Smooth muscle cell (in vitro differentiated cells): ENCODE results near the gene LIN7A. TPM values are rescaled to one million over a fixed set of nuclear protein-coding genes. Genes with fewer than 3 reads are reported as not detected.

ENCODE experiments used
- DNase-seq: peaks from one replicate; lab custom pipeline; 2025; ENCODE audit not compliant: unreplicated experiment; lab: John Stamatoyannopoulos, UW
- H2AFZ ChIP-seq: fragments of 200-600 bp; sonication (generic); 2 replicates; pipeline ENCODE4 v1.6.0; 2016; ENCODE audit warnings: antibody characterized with exemption, low read depth, mild to moderate bottlenecking
- H3F3A ChIP-seq: fragments of 200-600 bp; sonication (generic); 2 replicates; pipeline ENCODE4 v1.6.0; 2017; ENCODE audit warnings: antibody characterized with exemption, low read depth
- H3K27ac ChIP-seq: fragments of 200-600 bp; sonication (generic); 2 replicates; pipeline ENCODE4 v1.5.1; 2016; ENCODE audit warnings: low read depth, mild to moderate bottlenecking
- H3K27me3 ChIP-seq: fragments of 200-600 bp; sonication (generic); 2 replicates; pipeline ENCODE4 v1.6.1; 2016; ENCODE audit warnings: low read depth, mild to moderate bottlenecking
- H3K36me3 ChIP-seq: fragments of 200-600 bp; sonication (generic); 2 replicates; pipeline ENCODE4 v1.5.1; 2016; ENCODE audit warnings: low read depth
- H3K4me1 ChIP-seq: fragments of 200-600 bp; sonication (generic); 2 replicates; pipeline ENCODE4 v1.5.1; 2016; ENCODE audit warnings: low read depth
- H3K4me2 ChIP-seq: fragments of 200-600 bp; sonication (generic); 2 replicates; pipeline ENCODE4 v1.6.0; 2016; ENCODE audit warnings: mild to moderate bottlenecking
- H3K4me3 ChIP-seq: fragments of 200-600 bp; sonication (generic); 2 replicates; pipeline ENCODE4 v1.5.1; 2016; ENCODE audit warnings: mild to moderate bottlenecking
- H3K79me2 ChIP-seq: fragments of 200-600 bp; sonication (generic); 2 replicates; pipeline ENCODE4 v1.6.0; 2016; ENCODE audit warnings: low read depth, mild to moderate bottlenecking
- H3K9ac ChIP-seq: fragments of 200-600 bp; sonication (generic); 2 replicates; pipeline ENCODE4 v1.6.0; 2016; ENCODE audit warnings: low read depth
- H3K9me3 ChIP-seq: fragments of 200-600 bp; sonication (generic); replicated peaks from 2 replicates; pipeline ENCODE4 v1.5.1; 2016; ENCODE audit warnings: low read depth
- H4K20me1 ChIP-seq: fragments of 200-600 bp; sonication (generic); 2 replicates; pipeline ENCODE4 v1.6.0; 2016; ENCODE audit warnings: low read depth
- WGBS: methylation state at CpG from one replicate; pipeline ENCODE4 v1.1.7; 2016; ENCODE audit warnings: low lambda C conversion rate; 5-methylcytosine and 5-hydroxymethylcytosine counted together
- polyA plus RNA-seq: library from polyadenylated mRNA; unstranded; fragments of >200 nt; fragmentation: Nextera tagmentation; extraction: Ambion mirVana; gene quantifications from 2 replicates; pipeline ENCODE4 v1.2.1, GENCODE V29; 2016
- total RNA-seq: library from RNA; depleted of rRNA; stranded (reverse); fragments of >200 nt; gene quantifications from 2 replicates; pipeline ENCODE4 v1.2.3, GENCODE V29; 2014
- TF ChIP-seq, protein P1 (sequence below): fragments of 200-600 bp; sonication (generic); IDR thresholded peaks from 2 replicates; pipeline ENCODE4 v1.5.1; 2017; ENCODE audit warnings: borderline replicate concordance, mild to moderate bottlenecking, antibody characterized with exemption; ENCODE audit not compliant: insufficient read depth, poor library complexity, severe bottlenecking

Gene LIN7A
- total and polyA plus RNA-seq, 2 experiments from 2014 or later, result 2.0 to 3.2 TPM

DNA sequence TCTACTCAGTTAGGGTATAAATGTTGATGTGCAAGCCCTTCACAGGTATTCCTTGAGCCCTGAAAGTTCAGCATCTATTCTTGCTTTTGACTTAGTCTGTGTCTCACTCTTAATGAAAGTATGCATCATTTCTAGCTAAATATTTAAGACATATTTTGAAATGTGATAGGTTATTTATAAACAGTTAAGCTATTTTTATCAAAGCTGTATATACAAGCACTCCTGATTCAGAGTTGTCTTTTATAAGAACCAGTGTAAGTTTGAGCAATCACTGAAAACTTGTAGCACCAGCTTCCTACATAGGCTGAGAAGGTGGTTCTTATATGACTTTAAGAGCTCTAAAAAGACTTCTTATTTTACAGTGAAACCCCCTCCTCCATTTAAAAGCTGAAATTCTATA lies 122.4 kb downstream of the LIN7A start:
- H3K9ac ChIP-seq, result no peak overlapping the region
- no peaks in the 10 kb centered on the region for H3K9me3 ChIP-seq
- no peaks in the 10 kb centered on the region for H3K79me2 ChIP-seq
- H3F3A ChIP-seq, result no peaks in the 10 kb centered on the region
- H3K27me3 ChIP-seq, result no peaks in the 10 kb centered on the region
- no peak overlapping the region for H3K4me3 ChIP-seq
- DNase-seq, result no peak
- TF ChIP-seq, protein P1, sequence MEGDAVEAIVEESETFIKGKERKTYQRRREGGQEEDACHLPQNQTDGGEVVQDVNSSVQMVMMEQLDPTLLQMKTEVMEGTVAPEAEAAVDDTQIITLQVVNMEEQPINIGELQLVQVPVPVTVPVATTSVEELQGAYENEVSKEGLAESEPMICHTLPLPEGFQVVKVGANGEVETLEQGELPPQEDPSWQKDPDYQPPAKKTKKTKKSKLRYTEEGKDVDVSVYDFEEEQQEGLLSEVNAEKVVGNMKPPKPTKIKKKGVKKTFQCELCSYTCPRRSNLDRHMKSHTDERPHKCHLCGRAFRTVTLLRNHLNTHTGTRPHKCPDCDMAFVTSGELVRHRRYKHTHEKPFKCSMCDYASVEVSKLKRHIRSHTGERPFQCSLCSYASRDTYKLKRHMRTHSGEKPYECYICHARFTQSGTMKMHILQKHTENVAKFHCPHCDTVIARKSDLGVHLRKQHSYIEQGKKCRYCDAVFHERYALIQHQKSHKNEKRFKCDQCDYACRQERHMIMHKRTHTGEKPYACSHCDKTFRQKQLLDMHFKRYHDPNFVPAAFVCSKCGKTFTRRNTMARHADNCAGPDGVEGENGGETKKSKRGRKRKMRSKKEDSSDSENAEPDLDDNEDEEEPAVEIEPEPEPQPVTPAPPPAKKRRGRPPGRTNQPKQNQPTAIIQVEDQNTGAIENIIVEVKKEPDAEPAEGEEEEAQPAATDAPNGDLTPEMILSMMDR, result no peak
- H4K20me1 ChIP-seq, result no peaks in the 10 kb centered on the region
- no peak overlapping the region for H2AFZ ChIP-seq
- H3K4me1 ChIP-seq, result peaks cover 3% of the 10 kb centered on the region
- no peak overlapping the region for H3K27ac ChIP-seq
- no peak overlapping the region for H3K4me2 ChIP-seq
- no peaks in the 10 kb centered on the region for H3K36me3 ChIP-seq

DNA sequence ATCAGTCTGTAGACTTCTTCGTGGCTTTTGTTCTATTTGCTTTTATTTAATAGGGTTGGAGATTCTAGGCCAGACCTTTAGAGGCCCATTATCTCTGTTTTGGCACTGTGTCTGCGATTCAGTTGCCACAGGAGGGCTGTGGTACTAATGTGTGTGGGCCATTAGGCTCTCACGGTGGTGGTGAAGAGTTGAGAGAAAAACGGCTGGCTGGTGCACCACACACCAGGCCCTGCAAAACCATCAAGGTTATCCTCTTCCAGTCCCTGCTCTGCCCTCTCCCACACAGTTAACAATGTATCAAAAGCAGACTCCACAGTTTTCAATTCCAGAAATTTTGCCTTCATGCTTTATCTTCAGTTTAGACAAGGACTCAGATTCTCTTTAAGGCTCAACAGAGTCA lies 123.3 kb downstream of the LIN7A start:
- H2AFZ ChIP-seq, result no peak overlapping the region
- H3K4me3 ChIP-seq, result no peak overlapping the region
- TF ChIP-seq, protein P1, result no peak
- no peaks in the 10 kb centered on the region for H3K9me3 ChIP-seq
- H3K27me3 ChIP-seq, result no peaks in the 10 kb centered on the region
- H3K9ac ChIP-seq, result no peak overlapping the region
- H3K4me1 ChIP-seq, result no peaks in the 10 kb centered on the region
- no peaks in the 10 kb centered on the region for H3K79me2 ChIP-seq
- WGBS, result 64% methylated on average over 4 of the region's 4 CpGs
- H3K4me2 ChIP-seq, result no peak overlapping the region
- DNase-seq, result no peak
- H3F3A ChIP-seq, result no peaks in the 10 kb centered on the region
- no peak overlapping the region for H3K27ac ChIP-seq
- no peaks in the 10 kb centered on the region for H3K36me3 ChIP-seq
- H4K20me1 ChIP-seq, result no peaks in the 10 kb centered on the region

DNA sequence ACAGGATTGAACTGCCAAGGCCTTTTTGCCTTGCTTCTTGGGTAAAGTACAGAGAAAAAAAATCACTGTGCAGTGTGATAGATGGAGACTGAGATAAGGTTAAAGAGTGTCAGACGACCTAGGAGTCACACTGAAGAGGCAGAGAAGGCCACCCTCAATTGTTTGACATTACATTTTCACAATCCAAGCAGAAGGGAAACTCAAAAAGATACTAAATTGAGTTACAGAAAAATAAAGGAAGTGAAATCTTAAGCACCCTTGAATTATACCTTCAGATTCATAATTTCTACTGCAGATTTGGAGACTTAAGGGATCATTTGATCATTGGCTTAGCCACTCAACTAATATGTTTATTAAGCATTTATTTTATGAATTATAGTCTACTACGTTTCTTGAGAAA lies 123.9 kb downstream of the LIN7A start:
- Histone ChIP-seq H2AFZ (no peak overlapping the region), H3K36me3 (no peaks in the 10 kb centered on the region), H3F3A (no peaks in the 10 kb centered on the region), H3K9me3 (no peaks in the 10 kb centered on the region), H3K4me2 (no peak overlapping the region), H3K4me3 (no peak overlapping the region), H3K9ac (no peak overlapping the region), H4K20me1 (no peaks in the 10 kb centered on the region), H3K79me2 (no peaks in the 10 kb centered on the region), H3K27me3 (no peaks in the 10 kb centered on the region), H3K4me1 (no peaks in the 10 kb centered on the region), H3K27ac (no peak overlapping the region)
- 65% methylated on average over 2 of the region's 2 CpGs for WGBS
- no peak for DNase-seq
- TF ChIP-seq, protein P1, result no peak

DNA sequence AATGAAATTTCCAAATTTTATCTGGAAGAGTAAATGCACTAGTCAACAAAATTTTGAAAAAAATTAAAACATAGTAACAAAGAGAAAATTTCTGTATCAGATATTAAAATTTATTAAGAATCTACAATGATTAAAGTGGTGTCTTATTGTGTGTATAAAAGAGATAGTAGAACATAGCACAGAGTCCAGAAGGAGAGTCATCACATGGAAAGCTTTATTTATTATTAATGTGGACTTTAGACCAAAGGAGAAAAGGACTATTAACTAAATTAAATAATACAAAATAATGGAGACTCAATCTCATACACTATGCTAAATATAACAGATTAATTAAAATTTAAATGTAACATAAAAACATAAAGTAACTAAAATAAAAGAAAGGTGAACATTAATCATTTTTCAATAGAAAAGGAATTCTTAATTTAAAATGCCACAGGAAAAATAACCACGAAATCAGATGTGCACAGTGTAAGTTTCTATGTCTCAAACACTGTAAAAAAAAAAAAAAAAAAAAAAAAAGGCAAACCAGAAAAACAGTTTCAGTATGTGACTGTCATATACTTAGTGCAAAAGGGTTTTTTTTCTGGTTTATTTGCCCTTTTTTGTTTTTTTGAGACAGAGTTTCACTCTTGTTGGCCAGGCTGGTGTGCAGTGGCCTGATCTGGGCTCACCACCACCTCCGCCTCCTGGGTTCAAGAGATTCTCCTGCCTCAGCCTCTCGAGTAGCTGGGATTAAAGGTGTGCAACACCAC lies 125.6 kb downstream of the LIN7A start:
- Histone ChIP-seq H3K4me3 (no peak overlapping the region), H4K20me1 (no peaks in the 10 kb centered on the region), H3K9ac (no peak overlapping the region), H3K4me2 (no peak overlapping the region), H3K79me2 (no peaks in the 10 kb centered on the region), H3K27ac (no peak overlapping the region), H3F3A (no peaks in the 10 kb centered on the region), H2AFZ (no peak overlapping the region), H3K36me3 (no peaks in the 10 kb centered on the region), H3K4me1 (no peaks in the 10 kb centered on the region), H3K27me3 (no peaks in the 10 kb centered on the region), H3K9me3 (no peaks in the 10 kb centered on the region)
- 96% methylated on average over 3 of the region's 3 CpGs for WGBS
- DNase-seq, result no peak
- TF ChIP-seq, protein P1, result no peak
